B cell (primary cell): ENCODE results near the gene SF1. TPM values are rescaled to one million over a fixed set of nuclear protein-coding genes. Genes with fewer than 3 reads are reported as not detected.

Experiments
- ATAC-seq: fragments of 200-7000 bp; cut with Tn5 transposase; one replicate; pipeline ENCODE4 v1.10.0; 2021; ENCODE audit warnings: low read depth, mild to moderate bottlenecking, moderate number of reproducible peaks, moderate library complexity
- CTCF ChIA-PET: fragments of 350-600 bp; sonication (Branson Sonifier 250); formaldehyde crosslinking; loops from one replicate; lab custom pipeline; 2021; ENCODE audit warnings: antibody characterized with exemption, inconsistent platforms; lab: Charles Lee
- POLR2A ChIA-PET: fragments of 350-600 bp; sonication (Branson Sonifier 250); formaldehyde crosslinking; loops from one replicate; lab custom pipeline; 2021; ENCODE audit warnings: antibody characterized with exemption; lab: Charles Lee
- DNase-seq: peaks from one replicate; pipeline ENCODE4 v3.0.0; 2013
- H2AFZ ChIP-seq: 2 replicates; pipeline ENCODE4 v1.6.1; 2012; ENCODE audit warnings: mild to moderate bottlenecking, low read depth, low read length; ENCODE audit not compliant: insufficient read depth, poor library complexity, severe bottlenecking
- H3K27ac ChIP-seq, 2 donors: 1 replicate in 1 of 2; 2 replicates in 1 of 2; pipeline ENCODE4 v1.5.1; 2012 to 2013; ENCODE audit warnings: low read length in 2 of 2, mild to moderate bottlenecking in 2 of 2, moderate library complexity in 1 of 2
- H3K27me3 ChIP-seq, 4 experiments: fragments of 200-600 bp in 1 of 4; sonication (generic) in 1 of 4; replicated peaks in 1 of 4; 1 replicate in 2 of 4; 2 replicates in 2 of 4; pipeline versions ENCODE4 v1.6.1 to v1.7.0; 2013 to 2016; ENCODE audit warnings: low read length in 3 of 4, mild to moderate bottlenecking in 2 of 4, mixed read lengths in 1 of 4, moderate library complexity in 1 of 4; ENCODE audit not compliant: insufficient read depth in 4 of 4, control insufficient read depth in 3 of 4; ENCODE audit errors: control extremely low read depth in 1 of 4
- H3K36me3 ChIP-seq, 2 experiments: replicated peaks in 1 of 2; 1 replicate in 1 of 2; 2 replicates in 1 of 2; pipeline versions ENCODE4 v1.6.1 to v1.7.1; 2013; ENCODE audit warnings: low read length in 1 of 2; ENCODE audit not compliant: insufficient read depth in 2 of 2, control insufficient read depth in 1 of 2; ENCODE audit errors: control extremely low read depth in 1 of 2, extremely low read depth in 1 of 2
- H3K4me1 ChIP-seq, 2 donors: fragments of 200-600 bp in 1 of 2; sonication (generic) in 1 of 2; 1 replicate in 1 of 2; 2 replicates in 1 of 2; pipeline versions ENCODE4 v1.5.1 to v1.6.1; 2013 to 2017; ENCODE audit warnings: low read length in 2 of 2; ENCODE audit not compliant: control insufficient read depth in 2 of 2, insufficient read depth in 2 of 2
- H3K4me2 ChIP-seq: replicated peaks from 2 replicates; pipeline ENCODE3; 2012; ENCODE audit warnings: mild to moderate bottlenecking, low read depth, low read length; ENCODE audit not compliant: poor library complexity, severe bottlenecking
- H3K4me3 ChIP-seq, 5 experiments: fragments of 200-600 bp in 1 of 5; sonication (generic) in 1 of 5; 1 replicate in 3 of 5; 2 replicates in 2 of 5; pipeline versions ENCODE4 v1.5.1 to v1.7.0; 2011 to 2016; ENCODE audit warnings: low read length in 4 of 5, mild to moderate bottlenecking in 4 of 5, low read depth in 2 of 5, control low read depth in 1 of 5, moderate library complexity in 1 of 5; ENCODE audit not compliant: insufficient read depth in 1 of 5; ENCODE audit errors: control extremely low read depth in 1 of 5, extremely low read depth in 1 of 5
- H3K79me2 ChIP-seq: fragments of 200-600 bp; sonication (generic); one replicate; pipeline ENCODE4 v1.6.0; 2016; ENCODE audit warnings: low read length; ENCODE audit not compliant: control insufficient read depth, insufficient read depth
- H3K9ac ChIP-seq: fragments of 200-600 bp; sonication (generic); 2 replicates; pipeline ENCODE4 v1.6.1; 2017; ENCODE audit warnings: mild to moderate bottlenecking, low read length, moderate library complexity
- H3K9me3 ChIP-seq, 3 donors: one replicate each; pipeline versions ENCODE4 v1.6.1 to v1.7.1; 2013; ENCODE audit warnings: low read length in 2 of 3; ENCODE audit not compliant: control insufficient read depth in 2 of 3, insufficient read depth in 1 of 3; ENCODE audit errors: control extremely low read depth in 1 of 3
- H4K20me1 ChIP-seq: 2 replicates; pipeline ENCODE4 v1.6.0; 2012; ENCODE audit warnings: mild to moderate bottlenecking, low read length; ENCODE audit not compliant: insufficient read depth, control insufficient read depth, poor library complexity, severe bottlenecking
- H3K27ac Mint-ChIP-seq: one replicate; pipeline ENCODE4 v1.8.0; 2021; ENCODE audit warnings: mixed read lengths
- H3K27me3 Mint-ChIP-seq: one replicate; pipeline ENCODE4 v1.8.0; 2021; ENCODE audit warnings: mixed read lengths
- H3K4me1 Mint-ChIP-seq: one replicate; pipeline ENCODE4 v1.8.0; 2021; ENCODE audit warnings: mixed read lengths
- H3K4me3 Mint-ChIP-seq: one replicate; pipeline ENCODE4 v1.8.0; 2021; ENCODE audit warnings: mixed read lengths
- H3K9me3 Mint-ChIP-seq: one replicate; pipeline ENCODE4 v1.8.0; 2022; ENCODE audit warnings: mixed read lengths; ENCODE audit not compliant: insufficient read depth
- CTCF ChIP-seq: fragments of 200-600 bp; IDR thresholded peaks from one replicate; pipeline ENCODE4 v1.8.0; 2022; ENCODE audit warnings: antibody characterized with exemption, mild to moderate bottlenecking
- EZH2 ChIP-seq: IDR thresholded peaks from 2 replicates; pipeline ENCODE4 v1.6.1; 2012; ENCODE audit warnings: borderline replicate concordance, low read depth, mild to moderate bottlenecking, moderate library complexity, low read length; ENCODE audit not compliant: insufficient read depth, poor library complexity, severe bottlenecking
- WGBS: methylation state at CpG from one replicate; pipeline ENCODE4 v1.1.5; 2013; ENCODE audit warnings: missing lambda C conversion rate; ENCODE audit not compliant: insufficient coverage; 5-methylcytosine and 5-hydroxymethylcytosine counted together
- intact Hi-C: fragments of 100-400 bp; cut with micrococcal nuclease; formaldehyde crosslinking; loops from one replicate; pipeline ENCODE4 v1.10.0; 2022
- polyA plus RNA-seq: library from polyadenylated mRNA; depleted of rRNA; stranded (reverse); fragments of >200 nt; gene quantifications from 2 replicates; pipeline ENCODE4 v1.2.3, GENCODE V29; 2012
- total RNA-seq, 2 donors: library from RNA; stranded (reverse); fragments of 120-200 nt in 1 of 2; gene quantifications; 1 replicate in 1 of 2; 2 replicates in 1 of 2; pipeline versions ENCODE4 v1.2.3 to v1.2.4, GENCODE V29; 2013 to 2022

Gene SF1
- total and polyA plus RNA-seq, 2 donors (not counting 1 experiment from before 2014, with no cell fraction given) = 369 to 931 TPM

- Histone ChIP-seq H3K79me2 (peaks cover 73% of the 10 kb centered on the region), H3K9ac (no peak overlapping the region), H3K36me3 (peaks cover 12 to 94% of the 10 kb centered on the region in 2 experiments), H3K4me2 (no peak overlapping the region), H3K27ac (peak overlapping the region in 1 of 2 donors; percentile 94), H3K27me3 (no peaks in the 10 kb centered on the region), H2AFZ (no peak overlapping the region), H4K20me1 (peaks cover 82% of the 10 kb centered on the region), H3K9me3 (no peaks in the 10 kb centered on the region), H3K4me3 (no peak overlapping the region), H3K4me1 (peaks cover 84 to 96% of the 10 kb centered on the region in 2 donors)
- Mint-ChIP-seq H3K27ac (peak overlapping the region; percentile 82), H3K4me1 (peaks cover 89% of the 10 kb centered on the region), H3K27me3 (no peaks in the 10 kb centered on the region), H3K9me3 (no peaks in the 10 kb centered on the region), H3K4me3 (peak overlapping the region; percentile 32)
- WGBS = 97% methylated on average over 6 of the region's 6 CpGs
- ChIA-PET POLR2A (interaction anchor here (0.6 to 2.5 kb wide), 3 partner anchors 25 to 28 kb away, joined by 6 to 10 read pairs (median 7); partner anchors contain the start of gene RASGRP2), CTCF (interaction anchor here (2.2 to 12.2 kb wide), 2 partner anchors 7 to 22 kb away, joined by 20 to 280 read pairs; partner anchors contain the start of gene RASGRP2)
- DNase-seq (no peak), ATAC-seq (no peak)
- TF ChIP-seq EZH2 = no peak
- no peak for TF ChIP-seq CTCF
- intact Hi-C loops = no loop called here
Observed at GRCh38 chr11:64769283-64769682, 9.1 kb downstream of the SF1 start.

GRCh38 chr11:64768300-64768694 lies 10.0 kb downstream of the SF1 start:
- no peak for ATAC-seq
- H3K4me1 Mint-ChIP-seq = peaks cover 91% of the 10 kb centered on the region
- TF ChIP-seq EZH2 (no peak), CTCF (no peak)
- peak overlapping the region; percentile 66 for H3K4me3 Mint-ChIP-seq
- H3K9me3 Mint-ChIP-seq = no peaks in the 10 kb centered on the region
- POLR2A ChIA-PET = interaction anchor here (1.4 to 2.5 kb wide), 3 partner anchors 8 to 24 kb away, joined by 4 to 10 read pairs (median 8); partner anchors contain the start of genes RASGRP2 and SF1
- Histone ChIP-seq H4K20me1 (peaks cover 76% of the 10 kb centered on the region), H2AFZ (no peak overlapping the region), H3K9me3 (no peaks in the 10 kb centered on the region), H3K36me3 (peaks cover 9 to 92% of the 10 kb centered on the region in 2 experiments), H3K9ac (no peak overlapping the region), H3K4me1 (peaks cover 85 to 96% of the 10 kb centered on the region in 2 donors), H3K4me2 (peak overlapping the region; percentile 54), H3K4me3 (no peak overlapping the region), H3K79me2 (peaks cover 63% of the 10 kb centered on the region), H3K27me3 (no peaks in the 10 kb centered on the region), H3K27ac (peak overlapping the region; percentile 64 to 75)
- WGBS = 88% methylated on average over 5 of the region's 6 CpGs
- CTCF ChIA-PET = interaction anchor here (0.9 to 12.2 kb wide), 9 partner anchors 8 to 102 kb away, joined by 3 to 280 read pairs (median 4); partner anchors contain the start of genes RASGRP2 and SF1
- no peaks in the 10 kb centered on the region for H3K27me3 Mint-ChIP-seq
- DNase-seq = no peak
- intact Hi-C loops = no loop called here
- H3K27ac Mint-ChIP-seq = peak overlapping the region; percentile 92
